K562 (cell line): ENCODE results near the gene FHIT. TPM values are rescaled to one million over a fixed set of nuclear protein-coding genes. Genes with fewer than 3 reads are reported as not detected.

Experiments used
- ATAC-seq: fragments of 200-7000 bp; cut with Tn5 transposase; 3 replicates; pipeline ENCODE4 v1.9.1; 2020; ENCODE audit warnings: moderate library complexity
- BruUV-seq: library from RNA; stranded (reverse); fragments of 400-500 nt; replicated peaks from 2 replicates; lab custom pipeline; 2021; lab: Mats Ljungman, UMichigan
- CTCF ChIA-PET: fragments of 300-600 bp; formaldehyde crosslinking; extraction: SDS; loops from one replicate; lab custom pipeline; 2021; ENCODE audit warnings: low intra/inter-chr PET ratio; lab: Yijun Ruan, JAX
- POLR2A ChIA-PET: fragments of 300-600, 350-650 bp; sonication (Branson Sonifier 250); formaldehyde crosslinking; extraction: SDS; loops from one replicate; lab custom pipeline; 2021; ENCODE audit warnings: antibody characterized with exemption, inconsistent platforms; lab: Yijun Ruan, JAX
- DNase-seq, 4 experiments: peaks; one replicate each; pipeline versions ENCODE4 v3.0.0 to v3.0.0-alpha.2; 2011 to 2018; ENCODE audit warnings: low spot score in 3 of 4, mixed read lengths in 3 of 4; ENCODE audit errors: extremely low read depth in 1 of 4
- FAIRE-seq: peaks from 2 replicates; lab custom pipeline; 2011; peaks lifted over from hg19 to GRCh38; lab: Jason Lieb, UNC
- H2AFZ ChIP-seq: 2 replicates; pipeline ENCODE4 v1.6.0; 2011; ENCODE audit warnings: low read depth, low read length, control low read depth, inconsistent platforms
- H3K27ac ChIP-seq: fragments of 200-600 bp; 3 replicates; pipeline ENCODE4 v1.8.0; 2011; ENCODE audit warnings: low read depth, mild to moderate bottlenecking, control low read depth, inconsistent platforms, low read length, moderate library complexity, mixed read lengths; ENCODE audit errors: extremely low read depth
- H3K27me3 ChIP-seq, 2 experiments: fragments of 300-600 bp in 1 of 2; 2 replicates in 1 of 2; 3 replicates in 1 of 2; pipeline versions ENCODE4 v1.6.0 to v1.8.0; 2011; ENCODE audit warnings: inconsistent platforms in 2 of 2, low read length in 2 of 2, mild to moderate bottlenecking in 1 of 2, mixed read lengths in 1 of 2, moderate library complexity in 1 of 2; ENCODE audit not compliant: control insufficient read depth in 2 of 2, insufficient read depth in 2 of 2
- H3K36me3 ChIP-seq: fragments of 300-600 bp; 3 replicates; pipeline ENCODE4 v1.8.0; 2011; ENCODE audit warnings: mild to moderate bottlenecking, low read length, inconsistent platforms; ENCODE audit not compliant: control insufficient read depth, insufficient read depth
- H3K4me1 ChIP-seq, 2 experiments: fragments of 200-600 bp in 1 of 2; replicated peaks in 1 of 2; 2 replicates in 1 of 2; 3 replicates in 1 of 2; pipeline versions ENCODE4 v1.5.1 to v1.8.0; 2011; ENCODE audit warnings: inconsistent platforms in 2 of 2, low read length in 2 of 2, mild to moderate bottlenecking in 1 of 2, mixed read lengths in 1 of 2, moderate library complexity in 1 of 2; ENCODE audit not compliant: control insufficient read depth in 2 of 2, insufficient read depth in 2 of 2
- H3K4me2 ChIP-seq: 2 replicates; pipeline ENCODE4 v1.6.1; 2011; ENCODE audit warnings: low read length, control low read depth, inconsistent platforms, mixed read lengths; ENCODE audit not compliant: insufficient read depth
- H3K4me3 ChIP-seq: fragments of 200-600 bp; sonication (generic), shearing (Covaris generic); 2 replicates; pipeline ENCODE4 v1.5.1; 2016; ENCODE audit warnings: control low read depth, inconsistent platforms
- H3K79me2 ChIP-seq: fragments of 200-600 bp; 3 replicates; pipeline ENCODE4 v1.8.0; 2011; ENCODE audit warnings: low read length, inconsistent platforms; ENCODE audit not compliant: control insufficient read depth, insufficient read depth
- H3K9ac ChIP-seq, 2 experiments: 2 replicates each; pipeline versions ENCODE4 v1.6.0 to v1.6.1; 2011; ENCODE audit warnings: low read depth in 2 of 2, low read length in 2 of 2, control low read depth in 1 of 2, inconsistent platforms in 1 of 2, mild to moderate bottlenecking in 1 of 2, mixed read lengths in 1 of 2; ENCODE audit not compliant: insufficient read depth in 1 of 2
- H3K9me1 ChIP-seq: one replicate; pipeline ENCODE4 v1.6.0; 2011; ENCODE audit warnings: inconsistent platforms, mild to moderate bottlenecking, low read length, moderate library complexity; ENCODE audit not compliant: control insufficient read depth, insufficient read depth
- H3K9me3 ChIP-seq: replicated peaks from 2 replicates; pipeline ENCODE4 v1.5.1; 2011; ENCODE audit warnings: low read depth, low read length, inconsistent platforms; ENCODE audit not compliant: control insufficient read depth, insufficient read depth
- H4K20me1 ChIP-seq: replicated peaks from 2 replicates; pipeline ENCODE4 v1.6.1; 2011; ENCODE audit warnings: low read length, inconsistent platforms, mixed read lengths; ENCODE audit not compliant: control insufficient read depth, insufficient read depth
- ZNF707 ChIP-seq: fragments of 250-450 bp; sonication (Bioruptor Pico); conservative IDR thresholded peaks from 2 replicates; pipeline ENCODE4 v1.8.0; 2022; ENCODE audit warnings: inconsistent platforms, mild to moderate bottlenecking, moderate library complexity
- WGBS: fragments of 100-300 bp; shearing (Covaris generic); methylation state at CpG from one replicate; pipeline ENCODE4 v1.1.6; 2016; ENCODE audit warnings: low coverage, mixed read lengths; ENCODE audit not compliant: insufficient coverage; ENCODE audit errors: missing lambda C conversion rate; 5-methylcytosine and 5-hydroxymethylcytosine counted together
- in situ Hi-C: fragments of 300-500 bp; cut with MboI; formaldehyde crosslinking; loops from 4 replicates; pipeline ENCODE4 v1.15.0; 2018; ENCODE audit warnings: inconsistent platforms, mixed read lengths
- intact Hi-C: fragments of 100-400 bp; cut with micrococcal nuclease; formaldehyde crosslinking; loops from 2 replicates; pipeline ENCODE4 v1.14.2; 2022
- polyA plus RNA-seq, 8 experiments: library from polyadenylated mRNA; depleted of rRNA in 4 of 8; stranded (reverse) in 5 of 8; unstranded in 3 of 8; fragments of >200 nt; fragmentation: Nextera tagmentation in 2 of 8; fragmentation: Illumina TruSeq in 1 of 8; extraction: Ambion mirVana in 2 of 8; extraction: Trizol in 1 of 8; gene quantifications; 2 replicates each; pipeline versions ENCODE4 v1.2.1 to v1.2.3, GENCODE V29; 2011 to 2014; ENCODE audit warnings: inconsistent platforms in 1 of 8, missing spikeins in 1 of 8
- total RNA-seq, 7 experiments: library from RNA; depleted of rRNA in 6 of 7; stranded (reverse); fragments of >200 nt in 6 of 7; fragmentation: Illumina TruSeq in 2 of 7; extraction: Trizol in 2 of 7; gene quantifications; 2 replicates each; pipeline versions ENCODE4 v1.2.1 to v1.2.3, GENCODE V29; 2011 to 2021; ENCODE audit warnings: low replicate concordance in 1 of 7
- TF ChIP-seq, protein P1 (sequence below): sonication (generic); formaldehyde crosslinking; IDR thresholded peaks from 2 replicates; pipeline ENCODE4 v1.8.0; 2023; ENCODE audit warnings: mild to moderate bottlenecking, missing genetic modification reagents

The FHIT gene
- total and polyA plus RNA-seq, 9 of the 15 experiments (the other 6 are each of a cell fraction or from before 2014, with no cell fraction given) = 1.7 to 9.1 (median 4.3) TPM

DNA sequence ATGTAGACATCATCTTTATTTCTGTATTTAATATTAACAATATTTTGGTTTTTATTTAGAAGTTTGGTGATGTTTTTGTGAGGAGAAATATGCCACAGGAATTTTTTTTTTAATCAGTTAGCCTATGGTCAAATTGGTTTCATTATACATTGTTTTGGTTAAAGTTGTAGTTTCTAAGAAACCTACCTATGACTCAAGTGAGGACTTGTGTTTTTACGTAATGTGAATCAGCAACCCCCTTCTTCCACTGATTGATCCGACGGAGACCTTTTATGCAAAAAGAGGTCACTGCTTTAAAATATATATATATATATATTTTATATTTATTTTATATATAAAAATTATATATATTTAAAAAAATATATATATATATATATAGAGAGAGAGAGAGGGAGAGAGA, 698.1 kb downstream of the FHIT start:
- intact Hi-C loops = no loop called here
- Histone ChIP-seq H3K4me2 (no peak overlapping the region), H2AFZ (no peak overlapping the region), H3K9me3 (no peaks in the 10 kb centered on the region), H3K9ac (no peak overlapping the region), H3K27ac (no peak overlapping the region), H4K20me1 (no peaks in the 10 kb centered on the region), H3K79me2 (no peaks in the 10 kb centered on the region), H3K36me3 (no peaks in the 10 kb centered on the region), H3K4me3 (no peak overlapping the region), H3K27me3 (no peaks in the 10 kb centered on the region), H3K9me1 (no peaks in the 10 kb centered on the region), H3K4me1 (no peaks in the 10 kb centered on the region; a peak in 1 of 5 replicates)
- WGBS = 73% methylated on average over 3 of the region's 3 CpGs
- in situ Hi-C loops = loop anchor here (5.0 kb wide), 1 partner anchor 46 kb away; no protein-coding TSS in a partner anchor
- no peak for ATAC-seq
- POLR2A ChIA-PET = interaction anchor here (0.6 kb wide), 1 partner anchor 487 kb away, joined by 5 read pairs; no protein-coding TSS in a partner anchor
- TF ChIP-seq, protein P1, sequence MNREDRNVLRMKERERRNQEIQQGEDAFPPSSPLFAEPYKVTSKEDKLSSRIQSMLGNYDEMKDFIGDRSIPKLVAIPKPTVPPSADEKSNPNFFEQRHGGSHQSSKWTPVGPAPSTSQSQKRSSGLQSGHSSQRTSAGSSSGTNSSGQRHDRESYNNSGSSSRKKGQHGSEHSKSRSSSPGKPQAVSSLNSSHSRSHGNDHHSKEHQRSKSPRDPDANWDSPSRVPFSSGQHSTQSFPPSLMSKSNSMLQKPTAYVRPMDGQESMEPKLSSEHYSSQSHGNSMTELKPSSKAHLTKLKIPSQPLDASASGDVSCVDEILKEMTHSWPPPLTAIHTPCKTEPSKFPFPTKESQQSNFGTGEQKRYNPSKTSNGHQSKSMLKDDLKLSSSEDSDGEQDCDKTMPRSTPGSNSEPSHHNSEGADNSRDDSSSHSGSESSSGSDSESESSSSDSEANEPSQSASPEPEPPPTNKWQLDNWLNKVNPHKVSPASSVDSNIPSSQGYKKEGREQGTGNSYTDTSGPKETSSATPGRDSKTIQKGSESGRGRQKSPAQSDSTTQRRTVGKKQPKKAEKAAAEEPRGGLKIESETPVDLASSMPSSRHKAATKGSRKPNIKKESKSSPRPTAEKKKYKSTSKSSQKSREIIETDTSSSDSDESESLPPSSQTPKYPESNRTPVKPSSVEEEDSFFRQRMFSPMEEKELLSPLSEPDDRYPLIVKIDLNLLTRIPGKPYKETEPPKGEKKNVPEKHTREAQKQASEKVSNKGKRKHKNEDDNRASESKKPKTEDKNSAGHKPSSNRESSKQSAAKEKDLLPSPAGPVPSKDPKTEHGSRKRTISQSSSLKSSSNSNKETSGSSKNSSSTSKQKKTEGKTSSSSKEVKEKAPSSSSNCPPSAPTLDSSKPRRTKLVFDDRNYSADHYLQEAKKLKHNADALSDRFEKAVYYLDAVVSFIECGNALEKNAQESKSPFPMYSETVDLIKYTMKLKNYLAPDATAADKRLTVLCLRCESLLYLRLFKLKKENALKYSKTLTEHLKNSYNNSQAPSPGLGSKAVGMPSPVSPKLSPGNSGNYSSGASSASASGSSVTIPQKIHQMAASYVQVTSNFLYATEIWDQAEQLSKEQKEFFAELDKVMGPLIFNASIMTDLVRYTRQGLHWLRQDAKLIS (CRISPR knock-in tag) = no peak
- no peak for TF ChIP-seq ZNF707 (CRISPR knock-in tag)
- no peak for FAIRE-seq
- BruUV-seq = no TSS peak
- DNase-seq = no peak
- CTCF ChIA-PET = no interaction called here
